Kidney (tissue), 14 donors: ENCODE measurements around the gene PAFAH1B2. TPM values are rescaled to one million over a fixed set of nuclear protein-coding genes. Genes with fewer than 3 reads are reported as not detected.

Experiments used
- DNase-seq, 5 donors: peaks; one replicate each; pipeline ENCODE4 v3.0.0-alpha.2; 2013 to 2020
- FAIRE-seq: peaks from 2 replicates; lab custom pipeline; 2012; peaks lifted over from hg19 to GRCh38; lab: Jason Lieb, UNC
- H3K27ac ChIP-seq, 2 donors: one replicate each; pipeline ENCODE4 v1.7.0; 2013; ENCODE audit warnings: low read depth in 2 of 2, low read length in 2 of 2, inconsistent platforms in 1 of 2
- H3K27me3 ChIP-seq: one replicate; pipeline ENCODE4 v1.7.1; 2013; ENCODE audit warnings: low read length, inconsistent platforms; ENCODE audit not compliant: control insufficient read depth, insufficient read depth
- H3K36me3 ChIP-seq, 3 donors: one replicate each; pipeline versions ENCODE4 v1.7.0 to v1.7.1; 2013; ENCODE audit warnings: low read length in 3 of 3, control low read depth in 1 of 3, inconsistent platforms in 1 of 3; ENCODE audit not compliant: insufficient read depth in 3 of 3, control insufficient read depth in 2 of 3
- H3K4me1 ChIP-seq, 3 donors: one replicate each; pipeline versions ENCODE4 v1.7.0 to v1.7.1; 2013; ENCODE audit warnings: low read length in 3 of 3, inconsistent platforms in 1 of 3, low read depth in 1 of 3; ENCODE audit not compliant: control insufficient read depth in 2 of 3, insufficient read depth in 2 of 3
- H3K4me3 ChIP-seq, 3 donors: one replicate each; pipeline versions ENCODE4 v1.7.0 to v1.8.1; 2013; ENCODE audit warnings: low read length in 3 of 3, control low read depth in 1 of 3, inconsistent platforms in 1 of 3
- H3K9ac ChIP-seq, 3 donors: one replicate each; pipeline versions ENCODE4 v1.7.0 to v1.7.1; 2013; ENCODE audit warnings: low read length in 3 of 3, control low read depth in 1 of 3, inconsistent platforms in 1 of 3
- H3K9me3 ChIP-seq, 3 donors: one replicate each; pipeline versions ENCODE4 v1.7.0 to v1.7.1; 2013; ENCODE audit warnings: low read length in 3 of 3, control low read depth in 1 of 3, inconsistent platforms in 1 of 3; ENCODE audit not compliant: control insufficient read depth in 2 of 3, insufficient read depth in 1 of 3
- CTCF ChIP-seq: IDR thresholded peaks from 3 replicates; pipeline ENCODE4 v1.5.1; 2012; ENCODE audit warnings: mild to moderate bottlenecking, moderate library complexity, borderline replicate concordance; ENCODE audit not compliant: insufficient read depth; ENCODE audit errors: extremely low read depth
- intact Hi-C: fragments of 100-400 bp; cut with DNase I; formaldehyde crosslinking; loops from one replicate; pipeline ENCODE4 v1.11.1; 2022
- polyA plus RNA-seq: library from polyadenylated mRNA; stranded (reverse); fragments of 350-450 nt; fragmentation: Illumina TruSeq; extraction: RNeasy Lipid Tissue Mini Kit (QIAGEN cat#74804); gene quantifications from one replicate; pipeline ENCODE4 v1.2.3, GENCODE V29; 2014; ENCODE audit warnings: low read depth, low replicate concordance; ENCODE audit not compliant: insufficient read depth
- total RNA-seq: library from RNA; stranded (reverse); fragmentation: NEBNext Ultra II Directional; extraction: Animal tissue kit (Norgen Biotek cat#: 25700); gene quantifications from one replicate; pipeline ENCODE4 v1.2.1, GENCODE V29; 2021
- donor health status: control.
- donor health status: control.
- donor health status: control.
- donor health status: control.
- donor health status: control.
- donor health status: DM: yes; HTN: yes; CAD: no.
- donor health status: Normal renal cell carcinoma (clear cell type).

PAFAH1B2 gene
- total and polyA plus RNA-seq, 2 donors from 2014 or later = 29.4 to 90.2 TPM

- H3K9me3 ChIP-seq = no peaks in the 10 kb centered on the region
- peaks cover 0 to under 1% (median 0%) of the 10 kb centered on the region in 3 donors for H3K4me1 ChIP-seq
- H3K9ac ChIP-seq = no peak overlapping the region
- TF ChIP-seq CTCF = no peak
- intact Hi-C loops = no loop called here
- no peaks in the 10 kb centered on the region for H3K27me3 ChIP-seq
- no peak overlapping the region for H3K4me3 ChIP-seq
- DNase-seq = peak in 2 of 5 donors; percentile 24 to 29
- no peak overlapping the region for H3K27ac ChIP-seq
- FAIRE-seq = no peak
- peaks cover 0 to 29% (median 29%) of the 10 kb centered on the region in 3 donors for H3K36me3 ChIP-seq
Observed at GRCh38 chr11:117186431-117186761, 42.3 kb downstream of the PAFAH1B2 start.

- Histone ChIP-seq H3K27ac (no peak overlapping the region), H3K9ac (no peak overlapping the region), H3K4me3 (no peak overlapping the region), H3K4me1 (no peaks in the 10 kb centered on the region), H3K9me3 (no peaks in the 10 kb centered on the region), H3K27me3 (no peaks in the 10 kb centered on the region), H3K36me3 (peaks cover 0 to 32% (median 30%) of the 10 kb centered on the region in 3 donors)
- intact Hi-C loops = no loop called here
- DNase-seq (peak in 2 of 5 donors; percentile 30 to 35), FAIRE-seq (no peak)
- TF ChIP-seq CTCF = no peak
Observed at GRCh38 chr11:117187007-117187406, 42.9 kb downstream of the PAFAH1B2 start.

GRCh38 chr11:117187428-117187798 lies 43.3 kb downstream of the PAFAH1B2 start:
- Histone ChIP-seq H3K9ac (no peak overlapping the region), H3K36me3 (peaks cover 0 to 30% (median 29%) of the 10 kb centered on the region in 3 donors)
- FAIRE-seq = no peak

More at GRCh38 chr11:117187428-117187798, 43.3 kb downstream of the PAFAH1B2 start:
- Histone ChIP-seq H3K4me3 (no peak overlapping the region), H3K4me1 (no peaks in the 10 kb centered on the region), H3K9me3 (no peaks in the 10 kb centered on the region), H3K27ac (no peak overlapping the region), H3K27me3 (no peaks in the 10 kb centered on the region)
- peak in 1 of 5 donors; percentile 58 for DNase-seq
- intact Hi-C loops = no loop called here
- TF ChIP-seq CTCF = no peak
